ENCODE measurements around the gene CRYBG1. TPM values are rescaled to one million over a fixed set of nuclear protein-coding genes. Genes with fewer than 3 reads are reported as not detected.

The CRYBG1 gene
- total RNA-seq, 2 donors from 2014 or later, result 2.5 to 2.7 TPM

- H3K27ac Mint-ChIP-seq, result no peak overlapping the region
- no peaks in the 10 kb centered on the region for H3K9me3 ChIP-seq (ENCODE audit: control insufficient read depth, low read length)
- H3K36me3 Mint-ChIP-seq (ENCODE audit: low read depth), result no peaks in the 10 kb centered on the region
- WGBS, 2 experiments (ENCODE audit: insufficient coverage in 1 of 2, insufficient read length in 1 of 2), result 85 to 90% methylated on average over 3 to 6 of the region's 6 CpGs
- H3K4me1 Mint-ChIP-seq, result no peaks in the 10 kb centered on the region
- no peak overlapping the region for H3K27ac ChIP-seq (ENCODE audit: low read depth, low read length)
- H3K9ac ChIP-seq (ENCODE audit: extremely low read depth, low read length, poor library complexity, severe bottlenecking), result no peak overlapping the region
- H3K27me3 Mint-ChIP-seq (ENCODE audit: insufficient read depth), result peaks cover 38% of the 10 kb centered on the region
- H3K4me3 ChIP-seq (ENCODE audit: low read length), result no peak overlapping the region
- no peaks in the 10 kb centered on the region for H3K36me3 ChIP-seq (ENCODE audit: control insufficient read depth, insufficient read depth, low read length)
- peaks cover 20% of the 10 kb centered on the region for H3K27me3 ChIP-seq (ENCODE audit: control insufficient read depth, insufficient read depth, low read length, poor library complexity, severe bottlenecking)
- peak; percentile 61 for DNase-seq
- no peaks in the 10 kb centered on the region for H3K4me1 ChIP-seq (ENCODE audit: control insufficient read depth, insufficient read depth, low read length)
- no peak overlapping the region for H3K4me3 Mint-ChIP-seq
- TF ChIP-seq CTCF (conservative IDR thresholded peaks at IDR 0.05), result no peak
- H3K9me3 Mint-ChIP-seq, result peaks cover 9% of the 10 kb centered on the region
Observed at GRCh38 chr6:106411643-106412200, 51.2 kb downstream of the CRYBG1 start.

- Histone ChIP-seq H3K9me3 (ENCODE audit: control insufficient read depth, low read length) (no peaks in the 10 kb centered on the region), H3K4me1 (ENCODE audit: control insufficient read depth, insufficient read depth, low read length) (no peaks in the 10 kb centered on the region), H3K9ac (ENCODE audit: extremely low read depth, low read length, poor library complexity, severe bottlenecking) (no peak overlapping the region), H3K27me3 (ENCODE audit: control insufficient read depth, insufficient read depth, low read length, poor library complexity, severe bottlenecking) (peaks cover 27% of the 10 kb centered on the region), H3K4me3 (ENCODE audit: low read length) (no peak overlapping the region), H3K27ac (ENCODE audit: low read depth, low read length) (no peak overlapping the region), H3K36me3 (ENCODE audit: control insufficient read depth, insufficient read depth, low read length) (no peaks in the 10 kb centered on the region)
- DNase-seq, result no peak
- Mint-ChIP-seq H3K36me3 (ENCODE audit: low read depth) (no peaks in the 10 kb centered on the region), H3K9me3 (no peaks in the 10 kb centered on the region), H3K4me3 (no peak overlapping the region), H3K27ac (no peak overlapping the region), H3K27me3 (ENCODE audit: insufficient read depth) (peaks cover 40% of the 10 kb centered on the region), H3K4me1 (no peaks in the 10 kb centered on the region)
- TF ChIP-seq CTCF (conservative IDR thresholded peaks at IDR 0.05), result no peak
Observed at GRCh38 chr6:106413016-106413415, 52.5 kb downstream of the CRYBG1 start.

GRCh38 chr6:106413722-106414121, 53.2 kb downstream of the CRYBG1 start:
- H3K9me3 ChIP-seq (ENCODE audit: control insufficient read depth, low read length), result no peaks in the 10 kb centered on the region
- DNase-seq, result no peak
- Mint-ChIP-seq H3K27me3 (ENCODE audit: insufficient read depth) (peaks cover 46% of the 10 kb centered on the region), H3K9me3 (no peaks in the 10 kb centered on the region), H3K4me1 (no peaks in the 10 kb centered on the region), H3K4me3 (no peak overlapping the region), H3K27ac (no peak overlapping the region), H3K36me3 (ENCODE audit: low read depth) (no peaks in the 10 kb centered on the region)
- TF ChIP-seq CTCF (conservative IDR thresholded peaks at IDR 0.05), result no peak
- H3K4me3 ChIP-seq (ENCODE audit: low read length), result no peak overlapping the region
- H3K4me1 ChIP-seq (ENCODE audit: control insufficient read depth, insufficient read depth, low read length), result no peaks in the 10 kb centered on the region
- 86 to 87% methylated on average over 1 to 2 of the region's 2 CpGs for WGBS, 2 experiments (ENCODE audit: insufficient coverage in 1 of 2, insufficient read length in 1 of 2)
- H3K9ac ChIP-seq (ENCODE audit: extremely low read depth, low read length, poor library complexity, severe bottlenecking), result no peak overlapping the region
- H3K27me3 ChIP-seq (ENCODE audit: control insufficient read depth, insufficient read depth, low read length, poor library complexity, severe bottlenecking), result peaks cover 34% of the 10 kb centered on the region
- no peak overlapping the region for H3K27ac ChIP-seq (ENCODE audit: low read depth, low read length)
- H3K36me3 ChIP-seq (ENCODE audit: control insufficient read depth, insufficient read depth, low read length), result no peaks in the 10 kb centered on the region

All from endodermal cell (in vitro differentiated cells).